BE2C (cell line): Measurements from ENCODE around the gene NDUFV3.
"Not testable (repeated sequence)": the region's sequence is repeated elsewhere in the genome, so short reads cannot be mapped to it uniquely, and the experiment has no call there.

Source experiments
- DNase-seq: peaks from one replicate; pipeline ENCODE4 v3.0.0-alpha.2; 2020
- H3K27me3 ChIP-seq: fragments of 250-450 bp; sonication (Bioruptor Pico); 2 replicates; pipeline ENCODE4 v1.5.1; 2020; ENCODE audit warnings: mild to moderate bottlenecking
- H3K36me3 ChIP-seq: fragments of 250-450 bp; sonication (Bioruptor Pico); 2 replicates; pipeline ENCODE4 v1.5.1; 2020; ENCODE audit warnings: mild to moderate bottlenecking
- H3K4me1 ChIP-seq: fragments of 250-450 bp; sonication (Bioruptor Pico); 2 replicates; pipeline ENCODE4 v1.5.1; 2020
- H3K4me3 ChIP-seq: 2 replicates; pipeline ENCODE4 v1.5.1; 2011; ENCODE audit warnings: low read depth, low read length
- H3K9me3 ChIP-seq: fragments of 250-450 bp; sonication (Bioruptor Pico); 2 replicates; pipeline ENCODE4 v1.5.1; 2020
- TF ChIP-seq, protein P1 (sequence below): IDR thresholded peaks from 2 replicates; pipeline ENCODE4 v1.5.1; 2012; ENCODE audit warnings: mild to moderate bottlenecking, low read depth, low read length

NDUFV3 gene

DNA sequence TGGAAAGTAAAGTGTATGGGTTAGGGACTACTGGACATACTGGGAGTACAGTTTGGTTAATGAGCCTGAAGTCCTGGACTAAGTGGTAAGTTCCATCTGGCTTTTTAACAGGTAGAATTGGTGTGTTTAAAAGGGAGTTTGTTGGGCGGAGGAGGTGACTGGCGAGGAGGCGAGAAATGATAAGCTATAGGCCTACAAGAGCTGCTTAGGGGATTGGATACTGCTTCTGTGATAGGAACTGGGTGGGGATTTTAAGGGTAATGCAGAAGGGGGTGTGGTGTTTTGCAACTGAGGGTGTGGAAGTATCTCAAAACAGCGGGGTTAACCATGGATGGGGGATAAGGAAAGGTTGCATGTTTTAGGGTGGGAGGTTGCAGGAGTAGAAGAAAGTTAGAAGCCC is 28.8 kb downstream of the NDUFV3 start:
- no peak for DNase-seq
- Histone ChIP-seq H3K27me3 (no peaks in the 10 kb centered on the region), H3K36me3 (no peaks in the 10 kb centered on the region), H3K4me3 (no peak overlapping the region), H3K4me1 (no peaks in the 10 kb centered on the region), H3K9me3 (no peaks in the 10 kb centered on the region)
- TF ChIP-seq, protein P1, sequence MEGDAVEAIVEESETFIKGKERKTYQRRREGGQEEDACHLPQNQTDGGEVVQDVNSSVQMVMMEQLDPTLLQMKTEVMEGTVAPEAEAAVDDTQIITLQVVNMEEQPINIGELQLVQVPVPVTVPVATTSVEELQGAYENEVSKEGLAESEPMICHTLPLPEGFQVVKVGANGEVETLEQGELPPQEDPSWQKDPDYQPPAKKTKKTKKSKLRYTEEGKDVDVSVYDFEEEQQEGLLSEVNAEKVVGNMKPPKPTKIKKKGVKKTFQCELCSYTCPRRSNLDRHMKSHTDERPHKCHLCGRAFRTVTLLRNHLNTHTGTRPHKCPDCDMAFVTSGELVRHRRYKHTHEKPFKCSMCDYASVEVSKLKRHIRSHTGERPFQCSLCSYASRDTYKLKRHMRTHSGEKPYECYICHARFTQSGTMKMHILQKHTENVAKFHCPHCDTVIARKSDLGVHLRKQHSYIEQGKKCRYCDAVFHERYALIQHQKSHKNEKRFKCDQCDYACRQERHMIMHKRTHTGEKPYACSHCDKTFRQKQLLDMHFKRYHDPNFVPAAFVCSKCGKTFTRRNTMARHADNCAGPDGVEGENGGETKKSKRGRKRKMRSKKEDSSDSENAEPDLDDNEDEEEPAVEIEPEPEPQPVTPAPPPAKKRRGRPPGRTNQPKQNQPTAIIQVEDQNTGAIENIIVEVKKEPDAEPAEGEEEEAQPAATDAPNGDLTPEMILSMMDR = no peak

DNA sequence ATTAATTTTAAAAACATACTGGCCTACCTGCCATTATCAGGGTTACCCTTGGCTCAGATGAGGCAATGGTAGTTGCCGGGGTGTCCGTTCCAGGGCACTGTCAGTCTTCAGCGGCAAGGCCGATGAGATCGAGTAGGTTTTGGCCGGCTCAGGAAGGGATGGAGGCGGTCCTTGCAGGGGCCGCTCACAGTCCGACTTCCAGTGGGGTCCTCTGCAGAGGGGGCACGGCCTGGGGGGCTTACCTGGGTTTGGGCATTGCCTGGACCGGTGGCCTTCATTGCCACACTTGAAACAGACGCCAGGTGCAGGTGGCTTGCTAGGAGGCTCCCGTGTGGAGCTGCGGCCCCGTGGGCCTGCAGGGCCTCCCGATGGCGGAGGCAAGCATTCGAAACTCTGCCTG is 29.8 kb downstream of the NDUFV3 start:
- no peak for DNase-seq
- H3K9me3 ChIP-seq = no peaks in the 10 kb centered on the region
- TF ChIP-seq, protein P1 = no peak
- H3K4me1 ChIP-seq = no peaks in the 10 kb centered on the region
- H3K36me3 ChIP-seq = no peaks in the 10 kb centered on the region
- no peaks in the 10 kb centered on the region for H3K27me3 ChIP-seq
- H3K4me3 ChIP-seq = no peak overlapping the region

DNA sequence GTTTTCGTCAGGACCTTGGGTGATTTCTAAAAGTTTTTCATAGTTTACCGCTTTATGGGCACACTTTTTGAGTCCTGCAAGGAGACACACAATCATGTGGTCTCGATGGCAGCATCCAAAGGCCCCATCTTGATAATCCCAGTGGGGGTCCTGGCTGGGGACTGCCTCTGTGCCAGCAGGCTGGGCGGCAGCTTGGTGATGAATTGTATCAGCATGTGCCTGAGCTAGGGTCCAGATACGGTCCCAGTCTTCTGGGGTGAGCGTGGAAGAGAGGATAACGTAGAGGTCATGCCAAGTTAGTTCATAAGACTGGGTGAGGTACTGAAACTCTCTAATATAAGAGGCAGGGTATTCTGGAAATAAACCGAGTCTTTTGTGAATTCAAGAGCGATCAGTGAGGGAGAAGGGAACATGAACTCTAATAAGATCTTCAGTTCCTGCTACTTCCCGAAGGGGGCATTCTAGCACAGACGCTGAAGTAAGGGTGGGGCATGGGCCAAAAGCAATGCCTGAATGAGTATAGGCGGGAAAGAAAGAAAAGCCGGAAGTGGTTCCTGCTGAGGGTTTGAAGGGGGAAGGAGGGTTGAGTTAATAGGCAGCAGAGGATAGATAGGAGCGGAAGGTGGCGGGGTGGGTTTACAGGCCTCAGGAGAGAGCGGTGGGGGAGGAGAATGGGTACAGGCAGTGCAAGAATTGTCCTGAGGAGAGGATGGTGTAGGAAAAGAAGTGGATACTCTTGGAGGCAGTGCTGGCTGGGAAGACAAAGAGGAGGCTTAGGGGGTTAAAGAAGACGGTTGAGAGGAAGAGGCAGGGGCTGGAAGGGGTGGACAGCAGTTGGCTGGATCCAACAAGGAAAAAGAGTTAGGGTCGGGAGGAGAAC is 30.7 kb downstream of the NDUFV3 start:
- no peak overlapping the region for H3K4me3 ChIP-seq
- TF ChIP-seq, protein P1 = peak; percentile 94
- H3K36me3 ChIP-seq = no peaks in the 10 kb centered on the region

DNA sequence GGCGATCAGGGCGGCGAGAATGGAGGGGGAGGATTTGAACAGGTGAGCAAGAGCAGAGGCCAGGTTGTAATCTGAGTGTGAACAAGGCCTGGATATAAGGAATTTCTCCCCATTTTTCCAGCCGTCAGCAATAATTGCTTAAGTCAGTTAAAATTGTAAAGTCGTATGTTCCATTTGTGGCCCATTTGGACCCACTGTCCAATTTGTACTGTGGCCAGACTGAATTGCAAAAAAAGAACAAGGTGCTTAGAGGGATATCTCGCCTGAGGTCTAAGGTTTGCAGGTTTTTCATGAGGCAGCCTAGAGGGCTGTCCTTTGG is 31.3 kb downstream of the NDUFV3 start:
- Histone ChIP-seq H3K4me1 (no peaks in the 10 kb centered on the region), H3K27me3 (no peaks in the 10 kb centered on the region), H3K36me3 (no peaks in the 10 kb centered on the region), H3K4me3 (no peak overlapping the region), H3K9me3 (no peaks in the 10 kb centered on the region)
- TF ChIP-seq, protein P1 = no peak
- no peak for DNase-seq

More for the DNA sequence above, 30.7 kb downstream of the NDUFV3 start:
- Histone ChIP-seq H3K4me1 (no peaks in the 10 kb centered on the region), H3K27me3 (no peaks in the 10 kb centered on the region), H3K9me3 (no peaks in the 10 kb centered on the region)
- DNase-seq = peak; percentile 83

DNA sequence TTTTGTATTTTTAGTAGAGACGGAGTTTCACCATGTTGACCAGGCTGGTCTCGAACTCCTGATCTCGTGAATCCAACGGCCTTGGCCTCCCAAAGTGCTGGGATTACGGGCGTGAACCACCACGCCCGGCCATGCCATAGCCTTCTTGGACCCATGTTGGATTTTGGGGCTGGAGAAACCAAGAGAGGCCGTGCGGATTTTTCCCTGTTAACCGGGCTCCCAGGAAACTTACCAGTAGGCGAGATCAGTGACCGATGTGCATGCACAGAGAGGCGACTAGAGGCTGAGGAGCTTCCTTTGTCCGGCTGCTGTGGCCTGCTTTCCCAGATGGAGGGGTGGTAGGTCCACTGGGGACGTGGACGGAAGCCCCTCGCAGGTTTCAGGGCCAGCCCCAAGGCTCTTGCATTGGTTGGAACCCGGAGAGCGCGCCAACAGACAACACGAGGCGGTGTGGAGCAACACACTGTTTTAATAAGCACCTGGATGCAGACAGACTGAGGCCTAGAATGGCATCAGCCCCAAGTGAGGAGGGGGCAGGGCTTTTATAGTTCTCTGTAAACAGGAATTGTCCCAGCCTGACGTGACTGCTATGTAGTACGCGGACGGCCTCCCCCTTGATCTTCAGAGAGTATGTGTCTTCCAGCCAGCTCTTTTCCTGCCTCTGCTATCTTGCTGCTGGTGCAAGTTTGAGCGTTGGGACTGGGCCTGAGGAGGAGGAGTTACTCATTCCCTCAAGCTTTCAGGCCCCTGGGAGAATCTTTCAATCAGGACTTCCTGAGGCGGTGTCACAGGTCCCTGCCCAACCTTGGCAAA is 32.2 kb downstream of the NDUFV3 start, which contains the start of gene ERVH48-1:
Gene ERVH48-1, minus strand, starts transcription at position 517 of the 813 bp plus-strand sequence. CDS start 6,624 bp downstream, outside the sequence.
- no peak for DNase-seq
- Histone ChIP-seq H3K27me3 (no peaks in the 10 kb centered on the region), H3K9me3 (no peaks in the 10 kb centered on the region), H3K4me3 (no peak within 1 kb of the TSS), H3K4me1 (no peaks in the 10 kb centered on the region), H3K36me3 (no peaks in the 10 kb centered on the region)
- TF ChIP-seq, protein P1 = no peak

DNA sequence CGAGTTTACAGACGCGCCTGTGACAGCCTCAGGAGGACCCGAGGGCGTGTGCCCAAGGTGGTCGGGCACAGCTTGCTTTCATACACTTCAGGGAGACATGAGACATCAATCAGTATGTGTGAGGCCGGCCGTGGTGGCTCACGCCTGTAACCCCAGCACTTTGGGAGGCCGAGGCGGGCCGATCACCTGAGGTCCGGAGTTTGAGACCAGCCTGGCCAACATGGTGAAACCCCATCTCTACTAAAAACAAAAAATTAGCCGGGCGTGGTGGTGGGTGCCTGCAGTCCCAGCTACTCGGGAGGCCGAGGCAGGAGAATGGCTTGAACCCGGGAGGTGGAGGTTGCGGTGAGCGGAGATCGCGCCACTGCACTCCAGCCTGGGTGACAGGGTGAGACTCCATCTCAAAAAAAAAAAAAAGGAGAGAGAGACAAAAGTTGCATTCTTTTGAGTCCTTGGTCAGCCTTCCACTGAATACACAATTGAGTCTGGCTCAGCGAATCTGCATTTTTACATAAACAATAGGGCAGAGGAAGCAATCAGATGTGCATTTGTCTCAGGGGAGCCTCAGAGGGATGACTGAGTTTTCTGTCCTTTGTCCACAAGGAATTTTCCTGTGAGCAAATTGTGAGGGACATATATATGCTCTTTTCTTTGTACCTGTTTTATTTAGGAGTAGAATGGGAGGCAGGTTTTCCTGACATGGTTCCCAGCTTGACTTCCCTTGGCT is 34.5 kb downstream of the NDUFV3 start:
- DNase-seq = not testable (repeated sequence)

More for the DNA sequence above, 34.5 kb downstream of the NDUFV3 start:
- not testable (repeated sequence) for H3K27me3 ChIP-seq, H3K4me3 ChIP-seq, H3K36me3 ChIP-seq, H3K4me1 ChIP-seq, H3K9me3 ChIP-seq
